NK-92 (cell line): ENCODE data around the gene SP3.
"Not testable (repeated sequence)": the region's sequence is repeated elsewhere in the genome, so short reads cannot be mapped to it uniquely, and the experiment has no call there.

ENCODE experiments used
- DNase-seq: peaks from one replicate; lab custom pipeline; 2025; ENCODE audit not compliant: unreplicated experiment; lab: John Stamatoyannopoulos, UW

SP3 gene

DNA sequence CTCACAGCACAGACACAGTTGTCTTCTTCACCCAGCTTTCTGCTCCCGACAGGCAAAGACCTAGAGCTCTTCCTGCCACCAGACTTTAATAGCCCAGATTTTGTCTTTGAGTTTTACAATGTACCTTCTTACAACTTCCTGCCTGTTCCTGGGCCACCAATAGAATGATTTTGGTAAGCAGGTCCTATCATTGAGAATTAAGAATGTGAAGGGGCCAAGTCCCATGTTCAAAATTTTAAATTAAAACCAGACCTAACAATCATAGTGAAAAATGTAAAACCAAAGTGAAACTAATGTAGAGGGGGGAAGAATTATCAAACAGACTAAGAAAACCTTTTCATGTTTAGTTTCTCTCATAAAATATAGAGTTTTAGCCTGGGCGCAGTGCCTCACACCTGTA, 72.8 kb downstream of the SP3 start:
- no peak for DNase-seq

- DNase-seq, result no peak
Measured at GRCh38 chr2:173891315-173892037, 73.7 kb downstream of the SP3 start.

- not testable (repeated sequence) for DNase-seq
Measured at GRCh38 chr2:173889464-173889863, 75.7 kb downstream of the SP3 start.

GRCh38 chr2:173886613-173887012, 78.6 kb downstream of the SP3 start:
- DNase-seq, result no peak

DNA sequence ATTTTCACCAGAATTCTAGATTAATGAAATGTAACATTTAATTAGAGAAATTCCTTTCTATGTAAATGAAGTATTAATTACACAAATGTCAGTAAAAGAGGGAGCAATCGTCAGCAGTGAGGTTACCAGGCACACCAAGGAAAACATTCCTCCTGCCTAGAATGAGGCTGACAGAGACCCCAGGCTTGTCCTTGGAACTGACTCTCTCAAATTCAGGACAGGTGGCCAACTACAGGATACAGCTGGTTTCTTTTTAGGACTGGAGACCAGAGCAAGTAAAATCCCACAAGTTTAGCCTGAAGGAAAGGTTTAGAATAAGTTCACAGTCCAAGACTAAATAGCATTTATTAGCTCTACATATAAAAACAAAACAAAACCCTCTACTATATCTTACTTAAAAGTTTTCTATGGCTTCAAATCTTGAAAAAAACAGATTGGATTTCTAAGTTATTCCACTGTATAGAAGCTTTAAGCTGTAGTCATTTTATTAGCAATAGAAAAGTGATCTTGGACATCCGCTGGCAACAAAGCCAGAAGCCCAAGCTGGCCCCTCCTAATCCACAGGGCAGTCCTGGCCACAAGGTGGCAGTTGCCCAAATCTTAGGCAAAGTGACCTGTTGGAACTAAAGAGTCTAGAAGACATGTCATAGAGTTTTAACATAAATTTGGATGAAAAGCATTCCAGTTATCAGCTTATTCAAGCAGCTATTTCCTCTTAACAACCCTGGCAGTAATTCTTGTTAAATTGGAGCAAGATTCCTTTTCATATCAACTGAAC, 81.0 kb downstream of the SP3 start:
- no peak for DNase-seq

DNA sequence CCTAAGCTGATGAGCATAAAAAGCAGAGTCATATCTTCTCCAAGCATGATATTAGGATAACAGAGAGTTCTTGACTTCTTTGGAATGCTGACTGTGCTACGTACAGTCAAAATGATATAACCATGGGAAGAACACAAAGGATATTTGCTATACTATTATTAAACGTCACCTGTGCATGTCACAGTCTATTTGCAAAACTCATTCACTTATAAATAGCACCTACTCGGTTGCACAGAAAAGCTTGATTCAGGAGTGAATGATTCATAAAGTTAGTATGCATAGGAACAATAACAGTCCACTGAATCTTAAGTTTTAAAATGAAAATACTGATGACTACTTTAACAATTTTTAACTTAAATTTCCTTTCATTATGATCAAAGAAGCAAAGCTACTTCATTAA, 83.3 kb downstream of the SP3 start:
- DNase-seq, result no peak

DNA sequence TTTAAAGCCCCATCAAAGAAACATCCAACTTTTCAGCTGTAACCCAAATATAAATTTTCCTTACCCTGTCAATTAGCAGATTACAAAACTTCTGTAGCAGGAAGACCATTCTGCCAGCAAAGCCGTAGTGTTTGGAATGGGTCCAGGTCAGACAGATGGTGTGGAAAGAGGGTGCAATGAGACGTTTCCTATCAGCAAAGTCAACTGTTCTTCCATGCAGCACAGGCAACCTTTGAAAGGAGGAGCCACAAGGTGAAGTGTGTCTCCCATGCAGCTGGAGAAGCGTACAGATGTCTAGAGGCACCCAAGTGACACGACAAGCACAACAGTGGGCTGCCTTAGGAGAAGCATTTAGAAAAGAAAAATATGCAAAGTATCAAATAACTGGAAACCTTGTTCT, 83.7 kb downstream of the SP3 start:
- no peak for DNase-seq

- DNase-seq, result no peak
Measured at GRCh38 chr2:173880561-173880960, 84.6 kb downstream of the SP3 start.

GRCh38 chr2:173876833-173877413, 88.2 kb downstream of the SP3 start:
- DNase-seq, result no peak

DNA sequence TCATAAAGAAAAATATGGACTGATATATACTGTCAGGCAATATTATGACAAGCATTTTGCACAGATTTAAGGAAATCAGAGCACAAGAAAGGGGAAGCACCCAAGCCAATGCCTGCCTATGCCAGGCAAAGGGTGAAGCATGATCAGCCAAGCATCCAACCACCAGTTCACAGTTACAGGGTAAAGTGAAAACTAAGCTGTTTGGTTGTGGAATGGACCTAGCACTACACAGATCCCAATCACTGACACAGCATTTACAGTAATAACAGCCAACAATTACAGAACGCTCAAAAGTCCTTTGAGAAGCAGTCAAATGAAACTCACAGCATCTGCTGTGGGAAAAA, 90.3 kb downstream of the SP3 start:
- DNase-seq, result no peak

- no peak for DNase-seq
Measured at GRCh38 chr2:173874003-173874893, 90.9 kb downstream of the SP3 start.

DNA sequence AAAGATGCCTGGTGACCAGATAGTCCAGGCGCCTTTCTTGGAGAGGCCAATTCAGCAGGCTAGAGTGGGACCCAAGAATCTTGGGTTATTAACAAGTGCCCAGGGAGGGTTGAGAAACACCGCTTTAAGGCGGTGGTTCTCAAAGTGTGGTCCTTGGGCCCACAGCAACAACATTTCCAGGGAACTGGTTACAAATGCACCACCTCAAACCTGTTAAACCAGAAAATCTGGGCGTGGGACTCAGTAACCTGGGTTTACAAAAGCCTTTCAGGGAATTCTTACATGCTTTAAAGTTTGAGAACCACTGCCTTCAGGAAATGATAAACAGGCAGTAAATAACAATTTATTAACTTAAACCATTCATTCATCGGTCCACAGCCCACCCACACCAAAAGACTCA, 92.5 kb downstream of the SP3 start:
- DNase-seq, result no peak

DNA sequence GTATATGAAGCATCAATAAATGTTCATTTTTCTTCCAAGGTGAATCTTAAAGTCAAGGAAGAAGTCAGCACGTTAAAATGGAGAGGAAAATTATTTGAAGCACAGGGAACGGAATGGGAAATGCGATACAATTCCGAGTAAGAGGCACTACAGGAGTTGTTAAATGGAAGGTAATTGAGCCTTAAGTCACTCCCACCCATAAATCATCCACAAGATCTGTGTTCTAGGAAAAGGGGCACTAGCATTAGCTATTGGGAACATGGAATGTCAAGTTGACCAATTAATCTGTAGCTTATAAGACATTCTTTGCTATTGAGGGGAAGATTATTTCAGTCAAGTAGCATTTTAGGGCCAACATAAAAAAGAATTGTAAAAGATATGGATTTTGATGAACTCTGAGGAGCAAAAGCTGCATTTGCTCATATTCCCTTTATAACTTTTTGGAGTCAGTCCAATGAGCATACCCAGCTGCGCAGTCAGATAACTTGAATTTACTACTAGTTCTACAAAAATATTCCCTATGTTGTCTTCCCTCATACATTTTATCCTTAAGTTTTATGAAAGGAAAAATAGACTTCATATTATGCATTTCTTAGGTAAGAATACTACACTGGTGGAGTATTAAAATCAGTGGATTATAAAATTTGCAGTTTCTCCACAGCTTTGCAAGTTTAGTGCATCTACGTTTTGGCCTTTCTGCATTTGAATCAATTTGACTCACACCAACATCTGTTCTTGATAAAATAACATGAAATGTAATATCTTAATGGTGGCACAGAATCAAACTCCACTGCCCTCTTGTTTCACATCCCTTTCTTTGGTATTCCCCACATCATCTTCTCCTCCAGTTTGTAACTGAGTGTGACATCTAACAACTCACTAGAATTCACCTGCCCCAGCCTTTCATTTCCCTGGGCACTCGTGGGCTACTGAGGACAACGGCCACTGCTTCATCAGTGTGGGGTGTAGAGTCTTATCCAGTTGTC, 95.6 kb downstream of the SP3 start:
- no peak for DNase-seq

DNA sequence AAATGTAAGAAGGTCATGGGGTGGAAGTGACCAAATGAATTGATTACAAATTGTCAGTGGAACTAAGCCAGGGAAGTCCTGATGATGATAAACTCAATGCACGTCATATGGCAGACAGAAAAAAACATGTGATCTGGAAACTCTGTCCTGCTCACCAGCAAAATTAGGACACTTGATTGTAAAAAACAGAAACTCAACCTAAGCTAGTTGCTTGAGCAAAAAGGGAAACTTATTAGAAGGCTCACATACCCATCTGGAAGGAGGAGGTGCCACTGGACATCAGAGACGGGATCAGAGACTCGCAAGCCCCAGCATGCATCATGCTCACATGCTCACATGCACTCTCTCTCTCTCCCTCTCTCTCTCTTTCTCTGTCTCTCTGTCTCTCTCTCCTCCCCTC, 96.8 kb downstream of the SP3 start:
- DNase-seq, result no peak

GRCh38 chr2:173866874-173867618, 98.1 kb downstream of the SP3 start:
- no peak for DNase-seq

DNA sequence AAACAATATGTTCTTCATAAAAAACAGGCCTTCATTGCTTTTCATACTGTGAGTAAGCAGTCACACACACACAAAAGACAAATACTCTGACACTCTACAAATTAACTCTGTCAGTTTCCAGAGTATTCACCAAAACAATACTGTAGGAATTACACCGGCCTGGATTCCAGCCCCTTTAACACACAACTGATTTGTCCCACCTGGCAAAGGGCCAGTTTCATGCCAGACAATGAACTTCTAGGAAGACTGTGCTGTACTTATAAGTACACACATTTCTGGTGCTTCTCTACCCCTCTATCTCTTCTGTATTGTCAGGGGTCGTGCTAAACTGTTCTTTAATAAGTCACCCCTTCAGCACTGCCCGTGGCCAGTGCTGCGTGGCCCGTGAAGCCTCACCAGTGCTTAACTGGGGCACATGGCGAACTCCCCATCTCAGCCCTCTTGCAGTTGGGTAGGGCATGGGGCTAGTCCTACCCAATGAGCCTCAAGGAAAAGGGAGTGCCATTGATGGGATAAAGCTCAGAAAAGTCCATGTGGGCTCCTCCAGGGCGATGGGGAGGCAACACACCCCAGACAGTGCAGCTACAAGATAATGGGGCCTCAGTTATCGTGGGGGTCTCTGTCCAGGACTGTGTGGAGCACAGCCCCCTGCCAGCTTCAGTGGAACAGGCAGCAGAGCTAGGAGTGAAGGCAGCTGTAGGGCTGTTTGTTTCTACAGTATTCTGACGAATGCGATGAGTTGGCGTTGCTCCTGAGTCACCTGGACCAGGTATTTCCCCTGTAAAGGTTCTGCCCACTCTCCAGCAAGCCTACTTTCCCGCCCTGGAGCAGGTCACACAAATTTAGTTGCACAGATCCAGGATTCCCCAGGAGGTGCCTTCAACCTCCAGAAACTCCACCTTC, 99.0 kb downstream of the SP3 start:
- no peak for DNase-seq

GRCh38 chr2:173862612-173863217, 102.5 kb downstream of the SP3 start:
- no peak for DNase-seq

DNA sequence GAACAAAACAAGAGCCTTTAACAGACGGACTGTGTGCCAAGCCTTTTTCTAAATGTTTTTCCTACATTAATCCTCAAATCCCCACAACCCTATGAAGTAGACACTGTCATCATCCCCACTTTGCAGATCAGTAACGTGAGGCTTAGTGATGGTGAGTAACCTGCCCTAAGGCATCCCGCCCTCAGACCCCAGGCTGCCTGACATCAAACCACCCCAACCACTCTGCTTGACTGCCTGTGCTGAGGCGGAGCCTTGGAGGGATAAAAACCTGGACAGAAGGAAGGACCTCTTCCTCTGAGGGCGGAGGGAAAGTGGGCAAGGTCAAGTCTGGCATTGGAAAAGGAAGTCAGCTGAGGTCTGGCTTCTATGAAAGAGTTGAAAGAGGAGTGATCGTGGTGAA, 104.6 kb downstream of the SP3 start:
- DNase-seq, result no peak
